MCF 10A (cell line): Measurements from ENCODE around the gene RBM20. TPM values are rescaled to one million over a fixed set of nuclear protein-coding genes. Genes with fewer than 3 reads are reported as not detected.
"Not testable (repeated sequence)": the region's sequence is repeated elsewhere in the genome, so short reads cannot be mapped to it uniquely, and the experiment has no call there.

Source experiments
- BruUV-seq: library from RNA; stranded (reverse); fragments of 400-500 nt; replicated peaks from 2 replicates; lab custom pipeline; 2021; lab: Mats Ljungman, UMichigan
- CTCF ChIA-PET: fragments of 300-600 bp; sonication (Branson Sonifier 250); formaldehyde crosslinking; extraction: SDS; loops from one replicate; lab custom pipeline; 2021; ENCODE audit warnings: antibody characterized with exemption, inconsistent platforms; lab: Yijun Ruan, JAX
- POLR2A ChIA-PET: fragments of 300-600, 350-650 bp; sonication (Branson Sonifier 250); formaldehyde crosslinking; extraction: SDS; loops from one replicate; lab custom pipeline; 2020; ENCODE audit warnings: antibody characterized with exemption, inconsistent platforms; lab: Yijun Ruan, JAX
- DNase-seq: peaks from one replicate; pipeline ENCODE4 v3.0.0-alpha.2; 2018; ENCODE audit not compliant: unreplicated experiment
- H3K27ac Mint-ChIP-seq: one replicate; pipeline ENCODE4 v1.8.0; 2022; ENCODE audit warnings: mild to moderate bottlenecking, low read depth, mixed read lengths; ENCODE audit not compliant: unreplicated experiment
- H3K27me3 Mint-ChIP-seq: one replicate; pipeline ENCODE4 v1.8.0; 2022; ENCODE audit warnings: mixed read lengths; ENCODE audit not compliant: insufficient read depth, unreplicated experiment
- H3K36me3 Mint-ChIP-seq: one replicate; pipeline ENCODE4 v1.8.0; 2022; ENCODE audit warnings: mild to moderate bottlenecking, moderate library complexity, mixed read lengths; ENCODE audit not compliant: insufficient read depth, unreplicated experiment
- H3K4me1 Mint-ChIP-seq: one replicate; pipeline ENCODE4 v1.8.0; 2022; ENCODE audit warnings: mixed read lengths; ENCODE audit not compliant: insufficient read depth, unreplicated experiment
- H3K4me3 Mint-ChIP-seq: one replicate; pipeline ENCODE4 v1.8.0; 2022; ENCODE audit warnings: mild to moderate bottlenecking, moderate library complexity, mixed read lengths; ENCODE audit not compliant: unreplicated experiment
- H3K9me3 Mint-ChIP-seq: one replicate; pipeline ENCODE4 v1.8.0; 2022; ENCODE audit warnings: mixed read lengths; ENCODE audit not compliant: unreplicated experiment
- intact Hi-C: fragments of 100-400 bp; cut with micrococcal nuclease; formaldehyde crosslinking; loops from 2 replicates; pipeline ENCODE4 v1.14.1; 2022
- total RNA-seq: library from RNA; stranded (reverse); gene quantifications from 2 replicates; pipeline ENCODE4 v1.2.3, GENCODE V29; 2022
- TF ChIP-seq, protein P1 (sequence below): fragments of 200-600 bp; IDR thresholded peaks from one replicate; pipeline ENCODE4 v1.8.0; 2022; ENCODE audit warnings: antibody characterized with exemption, mild to moderate bottlenecking; ENCODE audit not compliant: unreplicated experiment

Gene RBM20
- total RNA-seq, 1 experiment from 2014 or later: not detected

DNA sequence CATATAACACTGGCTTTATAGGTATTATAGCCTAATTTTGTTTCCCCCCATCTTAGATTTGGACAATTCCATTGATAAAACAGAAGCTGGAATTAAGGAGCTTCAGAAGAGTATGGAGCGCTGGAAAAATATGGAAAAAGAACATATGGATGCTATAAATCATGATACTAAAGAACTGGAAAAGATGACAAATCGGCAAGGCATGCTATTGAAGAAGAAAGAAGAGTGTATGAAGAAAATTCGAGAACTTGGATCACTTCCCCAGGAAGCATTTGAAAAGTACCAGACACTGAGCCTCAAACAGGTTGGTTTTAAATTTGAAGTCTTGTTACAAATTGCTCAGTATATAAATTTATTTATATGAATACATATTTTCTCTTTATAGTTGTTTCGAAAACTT lies 42.6 kb upstream of the RBM20 start:
- CTCF ChIA-PET: interaction anchor here (0.7 to 8.3 kb wide), 2 partner anchors 54 to 294 kb away, joined by 4 to 87 read pairs; partner anchors contain the start of gene SMNDC1
- Mint-ChIP-seq H3K9me3 (no peaks in the 10 kb centered on the region), H3K27ac (no peak overlapping the region), H3K27me3 (no peaks in the 10 kb centered on the region), H3K4me1 (no peaks in the 10 kb centered on the region), H3K36me3 (peaks cover 86% of the 10 kb centered on the region), H3K4me3 (no peak overlapping the region)
- TF ChIP-seq, protein P1, sequence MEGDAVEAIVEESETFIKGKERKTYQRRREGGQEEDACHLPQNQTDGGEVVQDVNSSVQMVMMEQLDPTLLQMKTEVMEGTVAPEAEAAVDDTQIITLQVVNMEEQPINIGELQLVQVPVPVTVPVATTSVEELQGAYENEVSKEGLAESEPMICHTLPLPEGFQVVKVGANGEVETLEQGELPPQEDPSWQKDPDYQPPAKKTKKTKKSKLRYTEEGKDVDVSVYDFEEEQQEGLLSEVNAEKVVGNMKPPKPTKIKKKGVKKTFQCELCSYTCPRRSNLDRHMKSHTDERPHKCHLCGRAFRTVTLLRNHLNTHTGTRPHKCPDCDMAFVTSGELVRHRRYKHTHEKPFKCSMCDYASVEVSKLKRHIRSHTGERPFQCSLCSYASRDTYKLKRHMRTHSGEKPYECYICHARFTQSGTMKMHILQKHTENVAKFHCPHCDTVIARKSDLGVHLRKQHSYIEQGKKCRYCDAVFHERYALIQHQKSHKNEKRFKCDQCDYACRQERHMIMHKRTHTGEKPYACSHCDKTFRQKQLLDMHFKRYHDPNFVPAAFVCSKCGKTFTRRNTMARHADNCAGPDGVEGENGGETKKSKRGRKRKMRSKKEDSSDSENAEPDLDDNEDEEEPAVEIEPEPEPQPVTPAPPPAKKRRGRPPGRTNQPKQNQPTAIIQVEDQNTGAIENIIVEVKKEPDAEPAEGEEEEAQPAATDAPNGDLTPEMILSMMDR: no peak
- POLR2A ChIA-PET: interaction anchor here (0.8 to 5.4 kb wide), 4 partner anchors 15 to 303 kb away, joined by 3 to 27 read pairs (median 4); partner anchors contain the start of gene SMNDC1
- no peak for DNase-seq
- no TSS peak for BruUV-seq
- intact Hi-C loops: loop anchor here (10.0 kb wide), 1 partner anchor 97 kb away; no protein-coding TSS in a partner anchor

DNA sequence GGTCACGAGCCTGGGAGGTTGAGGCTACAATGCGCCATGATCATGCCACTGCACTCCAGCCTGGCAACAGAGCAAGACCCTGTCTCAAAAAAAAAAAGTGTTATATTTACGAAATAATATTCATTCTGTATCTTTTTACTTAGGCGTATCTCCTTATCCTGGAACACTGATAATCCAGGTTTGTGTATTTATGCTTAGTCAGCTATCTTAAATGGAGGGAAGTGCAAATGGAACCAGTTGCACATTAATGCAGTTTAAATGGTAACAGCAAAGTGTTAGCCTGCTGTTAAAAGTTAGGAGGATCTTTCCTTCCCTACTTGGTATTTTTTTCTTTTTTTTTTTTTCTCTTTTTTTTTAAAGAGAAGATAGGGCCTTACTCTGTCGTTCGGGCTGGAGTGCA lies 36.0 kb upstream of the RBM20 start:
- no peak for DNase-seq
- no TSS peak for BruUV-seq
- POLR2A ChIA-PET: interaction anchor here (0.7 to 1.8 kb wide), 16 partner anchors 9 to 312 kb away, joined by 3 to 9 read pairs (median 4); partner anchors contain the start of genes BBIP1 and SMNDC1
- CTCF ChIA-PET: interaction anchor here (0.5 to 2.2 kb wide), 23 partner anchors 9 to 404 kb away, joined by 3 to 14 read pairs (median 4); no protein-coding TSS in a partner anchor
- Mint-ChIP-seq H3K27ac (no peak overlapping the region), H3K4me1 (no peaks in the 10 kb centered on the region), H3K36me3 (peaks cover 54% of the 10 kb centered on the region), H3K4me3 (no peak overlapping the region), H3K27me3 (no peaks in the 10 kb centered on the region), H3K9me3 (no peaks in the 10 kb centered on the region)
- intact Hi-C loops: loop anchor here (10.0 kb wide), 1 partner anchor 103 kb away; no protein-coding TSS in a partner anchor
- TF ChIP-seq, protein P1: no peak

DNA sequence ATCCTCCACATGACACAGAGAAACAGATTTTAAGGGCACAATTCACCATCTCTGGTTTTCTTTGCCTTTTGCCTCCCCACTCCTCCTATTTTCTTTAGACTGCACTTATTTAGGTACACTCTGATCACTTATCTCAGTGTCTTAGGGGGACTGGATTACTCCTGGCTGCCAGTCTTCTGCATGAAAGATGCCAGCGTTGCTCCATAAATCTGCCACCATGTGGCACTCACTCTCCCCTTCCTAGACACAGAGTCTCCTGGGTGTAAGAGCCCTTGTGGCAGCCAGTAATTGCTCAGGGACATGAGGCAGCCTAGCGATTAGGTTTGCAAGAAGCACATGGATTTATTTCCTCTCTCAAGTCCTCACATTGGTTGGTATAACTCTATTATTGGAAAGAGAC lies 34.5 kb upstream of the RBM20 start:
- Mint-ChIP-seq H3K9me3 (no peaks in the 10 kb centered on the region), H3K27ac (peak overlapping the region; percentile 27), H3K36me3 (peaks cover 39% of the 10 kb centered on the region), H3K4me3 (no peak overlapping the region), H3K4me1 (no peaks in the 10 kb centered on the region), H3K27me3 (no peaks in the 10 kb centered on the region)
- intact Hi-C loops: loop anchor here (1.0 to 10.0 kb wide), 7 partner anchors 63 to 1525 kb away; no protein-coding TSS in a partner anchor
- DNase-seq: peak; percentile 24
- CTCF ChIA-PET: interaction anchor here (0.6 to 2.2 kb wide), 10 partner anchors 10 to 302 kb away, joined by 3 to 14 read pairs (median 6); no protein-coding TSS in a partner anchor
- BruUV-seq: no TSS peak
- POLR2A ChIA-PET: interaction anchor here (0.6 to 1.8 kb wide), 5 partner anchors 11 to 307 kb away, joined by 3 to 9 read pairs (median 5); no protein-coding TSS in a partner anchor
- TF ChIP-seq, protein P1: no peak

DNA sequence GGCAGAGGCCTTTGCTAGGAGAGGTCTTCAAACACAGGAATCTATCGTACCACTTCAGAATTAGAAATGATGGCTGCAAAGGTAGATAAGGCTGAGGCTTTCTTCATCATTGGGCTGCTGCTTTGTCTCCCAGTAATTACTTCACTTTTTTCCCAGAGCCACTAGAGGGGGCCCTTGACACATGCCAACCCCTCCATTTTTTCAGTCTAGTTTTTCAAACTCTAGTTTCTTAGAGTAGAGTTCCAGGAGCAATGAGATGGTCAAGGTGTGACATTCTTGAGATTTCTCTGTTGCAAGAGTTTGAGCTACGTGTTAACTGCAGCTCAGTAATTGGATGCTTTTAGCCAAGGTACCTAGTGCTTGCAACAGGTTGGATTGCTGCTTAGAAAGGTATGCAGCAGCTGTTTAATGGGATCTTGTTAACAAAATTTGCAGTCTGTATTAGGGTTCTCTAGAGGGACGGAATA lies 33.8 kb upstream of the RBM20 start:
- POLR2A ChIA-PET: interaction anchor here (0.5 to 2.1 kb wide), 17 partner anchors 11 to 318 kb away, joined by 3 to 17 read pairs (median 4); partner anchors contain the start of genes BBIP1 and PDCD4
- Mint-ChIP-seq H3K4me3 (no peak overlapping the region), H3K36me3 (peaks cover 31% of the 10 kb centered on the region), H3K27ac (no peak overlapping the region), H3K4me1 (no peaks in the 10 kb centered on the region), H3K27me3 (no peaks in the 10 kb centered on the region), H3K9me3 (no peaks in the 10 kb centered on the region)
- intact Hi-C loops: loop anchor here (1.0 to 10.0 kb wide), 6 partner anchors 62 to 1524 kb away; no protein-coding TSS in a partner anchor
- no TSS peak for BruUV-seq
- CTCF ChIA-PET: interaction anchor here (0.5 to 2.2 kb wide), 40 partner anchors 9 to 1526 kb away, joined by 3 to 33 read pairs (median 4); partner anchors contain the start of gene SMNDC1
- peak; percentile 78 for DNase-seq
- TF ChIP-seq, protein P1: peak; percentile 62

DNA sequence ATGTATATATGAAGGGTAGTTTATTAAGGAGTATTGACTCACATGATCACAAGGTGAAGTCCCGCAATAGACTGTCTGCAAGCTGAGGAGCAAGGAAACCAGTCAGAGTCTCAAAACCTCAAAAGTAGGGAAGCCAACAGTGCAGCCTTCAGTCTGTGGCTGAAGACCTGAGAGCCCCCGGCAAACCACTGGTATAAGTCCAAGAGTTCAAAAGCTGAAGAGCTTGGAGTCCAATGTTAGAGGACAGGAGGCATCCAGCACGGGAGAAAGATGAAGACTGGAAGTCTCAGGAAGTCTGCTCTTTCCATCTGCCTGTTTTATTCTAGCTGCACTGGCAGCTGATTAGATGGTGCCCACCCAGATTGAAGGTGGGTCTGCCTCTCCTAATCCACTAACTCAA lies 33.4 kb upstream of the RBM20 start:
- POLR2A ChIA-PET: interaction anchor here (0.5 to 2.1 kb wide), 17 partner anchors 11 to 318 kb away, joined by 3 to 17 read pairs (median 4); partner anchors contain the start of genes BBIP1 and PDCD4
- not testable (repeated sequence) for H3K4me1 Mint-ChIP-seq, DNase-seq, H3K27me3 Mint-ChIP-seq, H3K27ac Mint-ChIP-seq, H3K9me3 Mint-ChIP-seq, BruUV-seq, H3K4me3 Mint-ChIP-seq
- intact Hi-C loops: loop anchor here (1.0 to 10.0 kb wide), 6 partner anchors 62 to 1524 kb away; no protein-coding TSS in a partner anchor
- H3K36me3 Mint-ChIP-seq: peaks cover 27% of the 10 kb centered on the region
- CTCF ChIA-PET: interaction anchor here (0.6 to 2.2 kb wide), 39 partner anchors 8 to 1526 kb away, joined by 3 to 33 read pairs (median 5); partner anchors contain the start of gene SMNDC1
